NB4 (cell line): Measurements from ENCODE around the gene APOBEC3A.

Source experiments
- CTCF ChIP-seq: IDR thresholded peaks from one replicate; pipeline ENCODE4 v1.5.1; 2012; ENCODE audit warnings: low read depth, low read length
- MAX ChIP-seq: IDR thresholded peaks from 2 replicates; pipeline ENCODE4 v1.6.1; 2011; ENCODE audit warnings: low read depth, low read length
- MYC ChIP-seq: IDR thresholded peaks from 2 replicates; pipeline ENCODE4 v1.6.1; 2011; ENCODE audit warnings: low read depth, low read length
- POLR2A ChIP-seq: IDR thresholded peaks from 2 replicates; pipeline ENCODE4 v1.6.1; 2011; ENCODE audit warnings: mild to moderate bottlenecking; ENCODE audit not compliant: insufficient read length; ENCODE audit errors: extremely low read depth

- TF ChIP-seq CTCF: no peak
- no peak for TF ChIP-seq POLR2A
- no peak for TF ChIP-seq MAX
- no peak for TF ChIP-seq MYC
Observed at GRCh38 chr22:38972558-38972957, 15.1 kb downstream of the APOBEC3A start.
